K562 (cell line): ENCODE results near the gene CDC6. TPM values are rescaled to one million over a fixed set of nuclear protein-coding genes. Genes with fewer than 3 reads are reported as not detected.
A peak's percentile ranks its signal among the peaks of the same experiment; 100 is the strongest.

Source experiments
- AFF4 ChIP-seq: sonication (generic); formaldehyde crosslinking; IDR thresholded peaks from 2 replicates; pipeline ENCODE4 v1.8.0; 2023; ENCODE audit warnings: mild to moderate bottlenecking, missing genetic modification reagents
- CBFA2T2 ChIP-seq: fragments of 450-650 bp; conservative IDR thresholded peaks from 2 replicates; pipeline ENCODE4 v1.6.1; 2017; ENCODE audit warnings: mild to moderate bottlenecking
- CC2D1A ChIP-seq: fragments of 450-650 bp; IDR thresholded peaks from 2 replicates; pipeline ENCODE4 v1.6.1; 2017; ENCODE audit warnings: mild to moderate bottlenecking
- E2F8 ChIP-seq: fragments of 450-650 bp; IDR thresholded peaks from 2 replicates; pipeline ENCODE4 v1.7.1; 2018; ENCODE audit warnings: mild to moderate bottlenecking, low read depth; ENCODE audit not compliant: partially characterized antibody
- ELK3 ChIP-seq: fragments of 450-650 bp; formaldehyde crosslinking; IDR thresholded peaks from 2 replicates; pipeline ENCODE4 v1.4.0; 2020; ENCODE audit warnings: mild to moderate bottlenecking
- GABPA ChIP-seq: fragments of 200-800 bp; sonication (Bioruptor generic); conservative IDR thresholded peaks from 2 replicates; pipeline ENCODE4 v1.6.1; 2016; ENCODE audit warnings: low read depth, missing genetic modification characterization, missing compliant biosample characterization
- HMGXB4 ChIP-seq: sonication (generic); formaldehyde crosslinking; IDR thresholded peaks from 2 replicates; pipeline ENCODE4 v1.8.1; 2023; ENCODE audit warnings: mild to moderate bottlenecking, missing genetic modification reagents
- HSF4 ChIP-seq: fragments of 250-450 bp; sonication (Bioruptor Pico); IDR thresholded peaks from 2 replicates; pipeline ENCODE4 v2.1.2; 2022; ENCODE audit warnings: mild to moderate bottlenecking, moderate library complexity, borderline replicate concordance
- NUFIP1 ChIP-seq: fragments of 450-650 bp; IDR thresholded peaks from 2 replicates; pipeline ENCODE4 v1.6.1; 2018; ENCODE audit not compliant: partially characterized antibody
- RUNX1 ChIP-seq: sonication (generic); IDR thresholded peaks from 2 replicates; pipeline ENCODE4 v1.6.1; 2016; ENCODE audit warnings: antibody characterized with exemption, low read depth
- SPI1 ChIP-seq: IDR thresholded peaks from 2 replicates; pipeline ENCODE4 v1.6.1; 2011; ENCODE audit warnings: low read depth, low read length, control low read depth, borderline replicate concordance
- TCF7L2 ChIP-seq: fragments of 150-350 bp; IDR thresholded peaks from 2 replicates; pipeline ENCODE4 v1.6.1; 2016; ENCODE audit warnings: low read depth, mild to moderate bottlenecking, low read length, moderate library complexity
- ZBTB5 ChIP-seq: fragments of 450-650 bp; IDR thresholded peaks from 2 replicates; pipeline ENCODE4 v1.6.1; 2017; ENCODE audit warnings: antibody characterized with exemption
- ZFP36 ChIP-seq: fragments of 150-350 bp; IDR thresholded peaks from 2 replicates; pipeline ENCODE4 v1.6.1; 2018; ENCODE audit warnings: low read length, low read depth; ENCODE audit not compliant: partially characterized antibody
- ZNF707 ChIP-seq: fragments of 250-450 bp; sonication (Bioruptor Pico); conservative IDR thresholded peaks from 2 replicates; pipeline ENCODE4 v1.8.0; 2022; ENCODE audit warnings: inconsistent platforms, mild to moderate bottlenecking, moderate library complexity
- polyA plus RNA-seq, 8 experiments: library from polyadenylated mRNA; depleted of rRNA in 4 of 8; stranded (reverse) in 5 of 8; unstranded in 3 of 8; fragments of >200 nt; fragmentation: Nextera tagmentation in 2 of 8; fragmentation: Illumina TruSeq in 1 of 8; extraction: Ambion mirVana in 2 of 8; extraction: Trizol in 1 of 8; gene quantifications; 2 replicates each; pipeline versions ENCODE4 v1.2.1 to v1.2.3, GENCODE V29; 2011 to 2014; ENCODE audit warnings: inconsistent platforms in 1 of 8, missing spikeins in 1 of 8
- total RNA-seq, 7 experiments: library from RNA; depleted of rRNA in 6 of 7; stranded (reverse); fragments of >200 nt in 6 of 7; fragmentation: Illumina TruSeq in 2 of 7; extraction: Trizol in 2 of 7; gene quantifications; 2 replicates each; pipeline versions ENCODE4 v1.2.1 to v1.2.3, GENCODE V29; 2011 to 2021; ENCODE audit warnings: low replicate concordance in 1 of 7

CDC6 gene
- total and polyA plus RNA-seq, 9 of the 15 experiments (the other 6 are each of a cell fraction or from before 2014, with no cell fraction given): 29.6 to 141 (median 106) TPM

- TF ChIP-seq GABPA (tag): 0 out of 2 replicates have a peak, but pooled peaks have one; percentile 22
- no peak for TF ChIP-seq ZNF707 (CRISPR knock-in tag)
- TF ChIP-seq ELK3 (CRISPR knock-in tag): no peak
- 0 out of 2 replicates have a peak, but pooled peaks have one; percentile 15 for TF ChIP-seq CBFA2T2
- TF ChIP-seq RUNX1: no peak
- TF ChIP-seq AFF4 (CRISPR knock-in tag): no peak
- TF ChIP-seq TCF7L2: no peak
- TF ChIP-seq E2F8: no peak
- TF ChIP-seq NUFIP1: no peak
- no peak for TF ChIP-seq SPI1
- no peak for TF ChIP-seq HSF4
- no peak for TF ChIP-seq HMGXB4 (CRISPR knock-in tag)
- no peak for TF ChIP-seq ZFP36
- no peak for TF ChIP-seq ZBTB5
- no peak for TF ChIP-seq CC2D1A
Measured at GRCh38 chr17:40345161-40345993, 57.7 kb downstream of the CDC6 start (continued).
